H1 (cell line): ENCODE results near the gene FICD. TPM values are rescaled to one million over a fixed set of nuclear protein-coding genes. Genes with fewer than 3 reads are reported as not detected.

ENCODE experiments used
- CTCF ChIA-PET: fragments of 300-600 bp; sonication (Branson Sonifier 250); formaldehyde crosslinking; loops from one replicate; lab custom pipeline; 2021; ENCODE audit not compliant: partially characterized antibody; lab: Charles Lee
- POLR2A ChIA-PET: fragments of 300-600 bp; sonication (Branson Sonifier 250); formaldehyde crosslinking; loops from one replicate; lab custom pipeline; 2021; ENCODE audit warnings: inconsistent platforms; ENCODE audit not compliant: partially characterized antibody; lab: Charles Lee
- DNase-seq, 2 experiments: peaks; one replicate each; pipeline versions ENCODE4 v3.0.0 to v3.0.0-alpha.2; 2010 to 2022; ENCODE audit warnings: low spot score in 2 of 2, low read depth in 1 of 2, mixed read lengths in 1 of 2
- FAIRE-seq: peaks from 2 replicates; lab custom pipeline; 2011; peaks lifted over from hg19 to GRCh38; lab: Jason Lieb, UNC
- H2AFZ ChIP-seq: 2 replicates; pipeline ENCODE4 v1.8.1; 2012; ENCODE audit warnings: low read length, inconsistent platforms
- H2AK5ac ChIP-seq: 2 replicates; pipeline ENCODE4 v1.6.1; 2013; ENCODE audit warnings: low read depth, low read length
- H2BK120ac ChIP-seq: replicated peaks from 2 replicates; pipeline ENCODE3; 2013; ENCODE audit warnings: low read depth, low read length, inconsistent platforms
- H2BK12ac ChIP-seq: 2 replicates; pipeline ENCODE4 v1.6.1; 2013; ENCODE audit warnings: low read depth, low read length
- H2BK15ac ChIP-seq: 2 replicates; pipeline ENCODE4 v1.6.1; 2013; ENCODE audit warnings: low read length
- H2BK20ac ChIP-seq: 2 replicates; pipeline ENCODE4 v1.6.1; 2013; ENCODE audit warnings: low read length
- H2BK5ac ChIP-seq: 2 replicates; pipeline ENCODE4 v1.6.1; 2013; ENCODE audit warnings: low read depth, low read length
- H3K14ac ChIP-seq: 2 replicates; pipeline ENCODE4 v1.6.1; 2013; ENCODE audit warnings: inconsistent platforms; ENCODE audit not compliant: insufficient read length
- H3K18ac ChIP-seq: 2 replicates; pipeline ENCODE4 v1.6.1; 2013; ENCODE audit warnings: low read length; ENCODE audit errors: extremely low read depth
- H3K23ac ChIP-seq: 2 replicates; pipeline ENCODE4 v1.6.1; 2013; ENCODE audit warnings: inconsistent platforms; ENCODE audit not compliant: insufficient read length
- H3K23me2 ChIP-seq: 2 replicates; pipeline ENCODE4 v1.6.1; 2013; ENCODE audit warnings: low read depth, low read length
- H3K27ac ChIP-seq: 2 replicates; pipeline ENCODE4 v1.6.1; 2011; ENCODE audit warnings: low read depth, low read length, inconsistent platforms
- H3K27me3 ChIP-seq, 4 experiments: replicated peaks in 1 of 4; 1 replicate in 1 of 4; 2 replicates in 3 of 4; pipeline versions ENCODE4 v1.6.1 to v1.8.1; 2011 to 2013; ENCODE audit warnings: low read length in 3 of 4, mild to moderate bottlenecking in 3 of 4, inconsistent platforms in 2 of 4, mixed read lengths in 2 of 4, moderate library complexity in 1 of 4; ENCODE audit not compliant: control insufficient read depth in 3 of 4, insufficient read depth in 3 of 4; ENCODE audit errors: extremely low read depth in 1 of 4
- H3K36me3 ChIP-seq, 4 experiments: 2 replicates each; pipeline versions ENCODE4 v1.6.1 to v1.8.1; 2011 to 2013; ENCODE audit warnings: mild to moderate bottlenecking in 4 of 4, low read length in 3 of 4, moderate library complexity in 2 of 4, control low read depth in 1 of 4, inconsistent platforms in 1 of 4; ENCODE audit not compliant: insufficient read depth in 4 of 4, control insufficient read depth in 2 of 4
- H3K4ac ChIP-seq: replicated peaks from 2 replicates; pipeline ENCODE3; 2013; ENCODE audit warnings: low read length, low read depth, mixed read lengths, inconsistent platforms; ENCODE audit not compliant: insufficient read length
- H3K4me1 ChIP-seq, 4 experiments: replicated peaks in 1 of 4; 1 replicate in 1 of 4; 2 replicates in 3 of 4; pipeline versions ENCODE4 v1.6.1 to v1.8.1; 2011 to 2013; ENCODE audit warnings: low read length in 3 of 4, inconsistent platforms in 2 of 4, mixed read lengths in 1 of 4; ENCODE audit not compliant: insufficient read depth in 4 of 4, control insufficient read depth in 3 of 4
- H3K4me2 ChIP-seq, 2 experiments: 2 replicates each; pipeline versions ENCODE4 v1.6.1 to v1.8.1; 2011 to 2013; ENCODE audit warnings: low read depth in 2 of 2, low read length in 2 of 2, control low read depth in 1 of 2, inconsistent platforms in 1 of 2, mild to moderate bottlenecking in 1 of 2; ENCODE audit not compliant: insufficient read depth in 1 of 2
- H3K4me3 ChIP-seq, 4 experiments: fragments of 200-600, 300-600 bp in 1 of 4; sonication (generic), shearing (Covaris generic), sonication (Bioruptor Twin) in 1 of 4; 2 replicates each; pipeline versions ENCODE4 v1.5.1 to v1.8.1; 2011 to 2016; ENCODE audit warnings: low read length in 4 of 4, low read depth in 3 of 4, control low read depth in 2 of 4, inconsistent platforms in 2 of 4, mild to moderate bottlenecking in 2 of 4, mixed read lengths in 1 of 4, moderate library complexity in 1 of 4; ENCODE audit not compliant: insufficient read depth in 2 of 4; ENCODE audit errors: extremely low read depth in 1 of 4
- H3K56ac ChIP-seq: replicated peaks from 2 replicates; pipeline ENCODE3; 2013; ENCODE audit warnings: low read depth, mild to moderate bottlenecking, mixed read lengths, low read length, inconsistent platforms; ENCODE audit not compliant: insufficient read length
- H3K79me1 ChIP-seq: 2 replicates; pipeline ENCODE4 v1.6.1; 2013; ENCODE audit warnings: low read depth, low read length, control low read depth
- H3K79me2 ChIP-seq, 2 experiments: 2 replicates each; pipeline versions ENCODE4 v1.6.1 to v1.8.1; 2012 to 2013; ENCODE audit warnings: low read length in 2 of 2, mild to moderate bottlenecking in 2 of 2, inconsistent platforms in 1 of 2; ENCODE audit not compliant: insufficient read depth in 2 of 2, control insufficient read depth in 1 of 2
- H3K9ac ChIP-seq, 4 experiments: replicated peaks in 1 of 4; 1 replicate in 1 of 4; 2 replicates in 3 of 4; pipeline versions ENCODE4 v1.6.1 to v1.8.1; 2011 to 2013; ENCODE audit warnings: low read depth in 3 of 4, low read length in 3 of 4, control low read depth in 2 of 4, mild to moderate bottlenecking in 2 of 4, moderate library complexity in 2 of 4, inconsistent platforms in 1 of 4; ENCODE audit errors: extremely low read depth in 1 of 4
- H3K9me3 ChIP-seq, 2 experiments: 2 replicates each; pipeline versions ENCODE4 v1.6.1 to v1.8.1; 2012 to 2013; ENCODE audit warnings: mild to moderate bottlenecking in 2 of 2, moderate library complexity in 2 of 2, control low read depth in 1 of 2, inconsistent platforms in 1 of 2, low read depth in 1 of 2, low read length in 1 of 2, mixed read lengths in 1 of 2; ENCODE audit not compliant: insufficient read depth in 2 of 2
- H4K20me1 ChIP-seq, 2 experiments: replicated peaks in 1 of 2; 2 replicates each; pipeline versions ENCODE3 to v1.8.1; 2011 to 2013; ENCODE audit warnings: inconsistent platforms in 2 of 2, low read length in 2 of 2, mild to moderate bottlenecking in 1 of 2; ENCODE audit not compliant: insufficient read depth in 2 of 2, control insufficient read depth in 1 of 2
- H4K5ac ChIP-seq: 2 replicates; pipeline ENCODE4 v1.6.1; 2013; ENCODE audit warnings: low read length, low read depth, mixed read lengths, inconsistent platforms; ENCODE audit not compliant: insufficient read length
- H4K8ac ChIP-seq: 2 replicates; pipeline ENCODE4 v1.8.0; 2013; ENCODE audit warnings: mild to moderate bottlenecking, moderate library complexity, low read length, inconsistent platforms; ENCODE audit not compliant: insufficient read depth; ENCODE audit errors: extremely low read depth
- H4K91ac ChIP-seq: replicated peaks from 2 replicates; pipeline ENCODE3; 2013; ENCODE audit warnings: low read length, mixed read lengths, inconsistent platforms; ENCODE audit not compliant: insufficient read length
- RAD21 ChIP-seq, 2 experiments: IDR thresholded peaks in 1 of 2; conservative IDR thresholded peaks in 1 of 2; 2 replicates each; pipeline ENCODE4 v1.6.1; 2011; ENCODE audit warnings: low read depth in 2 of 2, low read length in 2 of 2, improper control_type of control experiment in 1 of 2, inconsistent platforms in 1 of 2, mild to moderate bottlenecking in 1 of 2, moderate library complexity in 1 of 2
- TCF12 ChIP-seq: IDR thresholded peaks from 2 replicates; pipeline ENCODE4 v1.6.1; 2011; ENCODE audit warnings: low read depth, mild to moderate bottlenecking, low read length
- WGBS, 2 experiments: shearing (Covaris generic) in 1 of 2; methylation state at CpG; one replicate each; pipeline versions ENCODE4 v1.1.6 to v1.1.7; 2013 to 2015; ENCODE audit warnings: low lambda C conversion rate in 2 of 2, mixed read lengths in 2 of 2, inconsistent platforms in 1 of 2, low coverage in 1 of 2, missing lambda C conversion rate in 1 of 2; ENCODE audit not compliant: insufficient replicate concordance in 2 of 2, insufficient coverage in 1 of 2, insufficient read length in 1 of 2; ENCODE audit errors: extremely low coverage in 1 of 2, missing lambda C conversion rate in 1 of 2; 5-methylcytosine and 5-hydroxymethylcytosine counted together
- polyA plus RNA-seq, 7 experiments: library from polyadenylated mRNA; depleted of rRNA in 3 of 7; stranded (reverse) in 5 of 7; unstranded in 2 of 7; fragments of >200 nt in 5 of 7; fragments of 200-250 nt in 2 of 7; gene quantifications; 1 replicate in 5 of 7; 2 replicates in 1 of 7; 4 replicates in 1 of 7; pipeline versions ENCODE4 v1.2.1 to v1.2.3, GENCODE V29; 2011 to 2013; ENCODE audit warnings: missing spikeins in 2 of 7, mixed read lengths in 2 of 7
- total RNA-seq: library from RNA; stranded (reverse); fragmentation: NEBNext Ultra II Directional; extraction: Animal tissue kit (Norgen Biotek cat#: 25700); gene quantifications from 2 replicates; pipeline ENCODE4 v1.2.1, GENCODE V29; 2021

The FICD gene
- total and polyA plus RNA-seq, 2 of the 8 experiments (the other 6 are each of a cell fraction or from before 2014, with no cell fraction given): 2.2 to 6.0 TPM

GRCh38 chr12:108468196-108468968 lies 46.7 kb upstream of the FICD start:
- Histone ChIP-seq H2BK15ac (no peak overlapping the region), H3K27ac (no peak overlapping the region), H4K8ac (no peak overlapping the region), H3K4me3 (no peak overlapping the region), H3K79me1 (no peaks in the 10 kb centered on the region), H4K20me1 (no peaks in the 10 kb centered on the region), H3K9ac (no peak overlapping the region), H2BK20ac (no peak overlapping the region), H3K9me3 (no peaks in the 10 kb centered on the region), H3K79me2 (no peaks in the 10 kb centered on the region), H3K23ac (no peak overlapping the region), H4K5ac (no peak overlapping the region), H4K91ac (no peak overlapping the region), H2AFZ (no peak overlapping the region), H3K36me3 (no peaks in the 10 kb centered on the region), H2AK5ac (no peak overlapping the region), H3K4me2 (no peak overlapping the region), H3K27me3 (no peaks in the 10 kb centered on the region), H3K56ac (no peak overlapping the region), H2BK12ac (no peak overlapping the region), H3K4ac (no peak overlapping the region), H3K4me1 (no peaks in the 10 kb centered on the region), H3K14ac (no peak overlapping the region), H3K23me2 (no peaks in the 10 kb centered on the region), H2BK120ac (no peak overlapping the region), H3K18ac (no peak overlapping the region), H2BK5ac (no peak overlapping the region)
- ChIA-PET POLR2A (interaction anchor here (1.0 kb wide), 1 partner anchor 11 kb away, joined by 5 read pairs; no protein-coding TSS in a partner anchor), CTCF (interaction anchor here (0.8 to 8.3 kb wide), 9 partner anchors 9 to 274 kb away, joined by 3 to 53 read pairs (median 3); no protein-coding TSS in a partner anchor)
- no peak for DNase-seq
- peak; percentile 78 for FAIRE-seq
- 59% methylated on average over 5 of the region's 6 CpGs; no CpG with 5 or more reads in 1 of the 2 experiments for WGBS, 2 experiments
- TF ChIP-seq RAD21 (IDR thresholded peaks at IDR 0.05 in 1 of 2, conservative IDR thresholded peaks at IDR 0.05 in 1 of 2; ENCODE audit: low read depth in 2 of 2, low read length in 2 of 2) (no peak), TCF12 (no peak)
